H54 (cell line): ENCODE data around the gene MAN1C1.

ENCODE experiments used
- DNase-seq: peaks from one replicate; pipeline ENCODE4 v3.0.0; 2011; ENCODE audit warnings: low spot score, mixed read lengths; ENCODE audit not compliant: insufficient read length
- FAIRE-seq: peaks from 3 replicates; lab custom pipeline; 2011; peaks lifted over from hg19 to GRCh38; lab: Jason Lieb, UNC
- POLR2A ChIP-seq: IDR thresholded peaks from 2 replicates; pipeline ENCODE4 v1.6.1; 2011; ENCODE audit warnings: low read depth, mild to moderate bottlenecking, low read length

MAN1C1 gene

DNA sequence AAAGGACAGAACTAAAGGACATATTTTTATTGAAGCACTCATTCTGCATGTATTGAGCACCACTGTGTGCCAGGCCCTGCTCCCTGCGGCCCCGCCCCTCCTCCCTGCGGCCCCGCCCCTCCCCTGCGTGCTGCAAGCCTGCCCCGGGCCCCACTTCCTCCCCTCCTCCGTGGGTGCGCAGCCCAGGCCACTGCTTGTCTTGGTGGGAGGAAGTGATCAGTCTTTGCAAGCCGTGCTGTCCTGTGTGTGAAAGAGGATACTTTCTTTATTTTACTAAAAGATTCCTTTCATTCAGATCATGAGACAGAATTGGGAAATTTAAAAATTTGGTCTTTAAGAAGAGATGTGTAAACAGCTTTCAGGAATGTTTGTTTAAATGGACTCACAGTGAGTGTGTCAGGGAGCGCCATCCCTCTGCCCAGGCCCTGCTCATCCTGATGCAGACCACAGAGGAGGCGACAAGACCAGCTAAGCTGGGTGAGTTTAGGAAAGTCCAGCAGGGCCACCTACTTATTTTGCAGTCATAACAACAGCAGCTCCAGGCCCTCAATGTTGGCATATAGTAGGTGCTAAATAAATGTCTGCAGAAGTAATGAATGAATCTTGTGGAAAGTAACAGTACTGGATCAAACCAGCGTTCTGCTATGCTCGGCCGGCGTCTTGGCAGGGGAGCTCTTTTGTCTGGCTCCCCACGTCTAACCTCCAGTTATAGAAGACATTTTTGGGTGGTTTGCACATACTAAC lies 95.1 kb downstream of the MAN1C1 start:
- FAIRE-seq (no peak), DNase-seq (no peak)
- TF ChIP-seq POLR2A, result no peak

DNA sequence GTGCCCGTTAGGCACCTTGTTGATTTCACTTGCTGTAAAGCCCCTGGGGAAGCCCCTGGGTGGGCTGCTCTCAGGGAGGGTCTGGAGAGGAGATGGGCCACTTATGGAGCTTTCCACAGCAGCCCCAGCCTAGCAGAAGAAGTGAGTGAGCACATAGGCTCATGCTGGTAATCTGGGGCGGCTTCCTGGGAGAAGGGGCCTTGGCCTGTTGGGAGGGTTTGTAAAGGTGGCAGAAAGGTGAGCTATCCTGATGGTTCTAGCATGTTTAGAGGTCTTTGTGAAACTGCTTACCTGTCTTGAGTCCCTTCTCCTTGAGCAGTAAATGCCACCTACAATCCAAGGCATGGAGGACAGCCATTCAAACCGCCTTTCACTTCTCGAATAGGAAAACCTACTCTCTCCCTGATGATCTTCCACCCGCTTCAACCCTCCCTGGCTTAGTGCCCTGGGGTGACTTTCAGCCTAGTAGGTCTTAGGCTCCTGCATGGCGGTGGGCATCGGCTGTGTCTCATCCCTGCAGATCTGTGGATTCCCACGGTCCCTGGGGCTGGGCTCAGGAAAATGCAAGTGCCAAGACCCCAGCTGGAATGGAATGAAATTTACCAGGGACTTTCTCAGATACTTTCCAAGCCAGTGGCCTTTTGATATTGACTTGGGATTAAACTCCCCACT lies 95.8 kb downstream of the MAN1C1 start:
- TF ChIP-seq POLR2A, result no peak
- FAIRE-seq (no peak), DNase-seq (no peak)

DNA sequence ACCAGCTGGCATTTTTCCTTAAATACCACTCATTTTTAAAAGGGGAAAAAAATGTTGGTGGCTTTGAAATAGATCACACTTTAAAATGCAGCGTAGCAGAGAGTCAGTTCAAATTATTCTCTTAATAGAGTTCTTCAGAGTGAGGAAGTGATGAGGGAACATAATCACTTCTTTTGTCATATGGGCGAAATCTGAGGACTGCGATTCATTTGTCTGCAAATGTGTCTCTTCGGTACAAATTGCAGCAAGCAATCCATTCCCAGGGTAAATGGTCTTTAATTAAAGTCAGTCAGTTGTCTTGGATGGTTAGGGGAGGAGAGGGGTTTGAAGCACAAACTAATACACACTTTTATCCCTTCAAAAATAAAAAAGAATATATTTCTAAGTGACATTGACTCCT lies 97.4 kb downstream of the MAN1C1 start:
- DNase-seq (no peak), FAIRE-seq (no peak)
- no peak for TF ChIP-seq POLR2A

DNA sequence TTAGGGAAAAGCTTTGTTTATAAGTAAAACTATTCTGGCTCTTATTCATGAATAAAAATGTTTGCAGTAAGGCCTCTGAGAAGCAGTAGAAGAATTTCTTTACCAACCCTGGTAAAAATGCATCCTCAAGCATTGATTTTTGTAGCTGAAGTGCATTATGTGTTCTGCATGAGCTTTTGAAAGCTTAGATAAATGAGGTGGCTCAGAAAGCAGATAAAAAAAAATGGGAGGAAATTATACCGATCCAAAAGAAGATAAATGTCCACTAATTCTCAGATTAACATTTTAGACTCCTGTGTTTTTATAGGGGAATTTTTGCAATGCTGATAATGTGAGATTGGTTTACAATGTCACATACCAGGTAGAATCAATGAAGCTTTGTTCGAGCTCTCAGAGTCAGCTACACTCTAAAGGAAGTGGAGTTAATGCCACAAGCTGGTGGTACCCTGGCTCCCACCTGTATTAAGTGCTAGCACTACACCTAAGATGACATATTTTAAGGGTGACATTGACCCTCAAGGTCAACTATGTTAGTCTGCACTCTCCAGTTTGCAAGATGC lies 97.9 kb downstream of the MAN1C1 start:
- TF ChIP-seq POLR2A, result no peak
- FAIRE-seq (no peak), DNase-seq (no peak)

DNA sequence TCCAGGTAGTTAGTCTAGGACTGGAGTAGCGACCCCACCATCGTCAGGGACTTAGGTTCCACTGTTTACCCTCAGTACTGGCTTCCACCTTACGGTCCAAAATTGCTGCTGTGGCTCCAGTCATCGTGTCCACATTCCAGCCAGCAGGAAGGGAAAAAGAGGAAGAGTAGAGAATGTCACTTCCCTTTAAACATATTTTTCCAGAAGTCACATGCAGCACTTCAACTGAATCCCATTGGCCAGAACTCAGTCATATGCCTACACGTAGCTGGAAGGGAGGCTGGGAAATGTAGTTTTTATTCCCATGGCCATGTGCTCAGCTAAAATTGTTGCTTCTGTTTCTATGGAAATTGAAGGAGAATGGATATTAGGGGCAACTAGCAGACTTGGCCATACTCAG lies 99.3 kb downstream of the MAN1C1 start:
- DNase-seq (no peak), FAIRE-seq (no peak)
- TF ChIP-seq POLR2A, result no peak

DNA sequence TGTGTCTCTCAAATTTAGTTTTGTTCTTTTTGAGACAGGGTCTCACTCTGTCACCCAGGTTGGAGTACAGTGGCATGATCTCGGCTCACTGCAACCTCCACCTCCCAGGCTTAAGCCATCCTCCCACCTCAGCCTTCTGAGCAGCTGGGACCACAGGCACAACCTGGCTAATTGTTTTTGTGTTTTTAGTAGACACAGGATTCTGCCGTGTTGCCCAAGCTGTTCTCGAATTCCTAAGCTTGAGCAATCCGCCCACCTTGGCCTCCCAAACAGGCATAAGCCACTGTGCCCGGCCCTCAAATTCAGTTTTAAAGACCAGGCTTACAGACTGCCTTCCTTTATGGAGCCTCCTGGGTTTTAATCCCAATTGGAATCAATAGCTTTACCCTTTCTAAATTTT lies 99.7 kb downstream of the MAN1C1 start:
- DNase-seq (no peak), FAIRE-seq (no peak)
- TF ChIP-seq POLR2A, result no peak

DNA sequence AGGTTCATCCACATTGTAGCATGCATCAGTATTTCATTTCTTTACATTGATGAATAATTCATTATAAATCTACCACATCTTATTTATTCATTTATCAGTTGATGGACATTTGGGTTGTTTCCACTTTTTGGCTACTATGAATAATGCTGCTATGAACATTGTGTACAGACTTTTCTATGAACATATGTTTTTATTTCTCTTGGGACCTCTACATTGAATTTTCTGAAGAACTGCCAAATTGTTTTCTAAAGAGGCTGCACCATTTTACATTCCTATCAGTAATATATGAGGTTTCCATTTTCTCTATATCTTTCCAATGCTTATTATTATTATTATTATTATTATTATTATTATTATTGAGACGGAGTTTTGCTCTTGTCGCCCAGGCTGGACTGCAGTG lies 102.1 kb downstream of the MAN1C1 start:
- TF ChIP-seq POLR2A, result no peak
- FAIRE-seq, result no peak

DNA sequence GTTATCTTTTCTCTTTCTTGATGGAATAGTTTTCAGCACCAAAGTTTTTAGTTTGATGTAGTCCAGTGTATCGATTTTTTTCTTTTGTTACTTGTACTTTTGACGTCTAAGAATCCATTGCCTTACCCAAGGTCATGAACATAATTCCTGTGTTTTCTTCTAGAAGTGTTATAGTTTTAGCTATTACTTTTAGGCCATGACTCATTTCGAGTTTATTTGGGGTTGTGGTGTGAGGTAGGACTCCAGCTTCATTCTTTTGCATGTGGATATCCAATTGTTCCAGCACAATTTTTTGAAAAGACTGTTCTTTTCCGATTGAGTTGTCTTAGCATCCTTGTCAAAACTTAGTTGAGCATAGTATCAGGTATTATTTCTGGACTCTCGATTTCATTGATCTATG lies 104.0 kb downstream of the MAN1C1 start:
- TF ChIP-seq POLR2A, result no peak
- no peak for FAIRE-seq
- no peak for DNase-seq

More for the DNA sequence above, 102.1 kb downstream of the MAN1C1 start:
- DNase-seq, result no peak

DNA sequence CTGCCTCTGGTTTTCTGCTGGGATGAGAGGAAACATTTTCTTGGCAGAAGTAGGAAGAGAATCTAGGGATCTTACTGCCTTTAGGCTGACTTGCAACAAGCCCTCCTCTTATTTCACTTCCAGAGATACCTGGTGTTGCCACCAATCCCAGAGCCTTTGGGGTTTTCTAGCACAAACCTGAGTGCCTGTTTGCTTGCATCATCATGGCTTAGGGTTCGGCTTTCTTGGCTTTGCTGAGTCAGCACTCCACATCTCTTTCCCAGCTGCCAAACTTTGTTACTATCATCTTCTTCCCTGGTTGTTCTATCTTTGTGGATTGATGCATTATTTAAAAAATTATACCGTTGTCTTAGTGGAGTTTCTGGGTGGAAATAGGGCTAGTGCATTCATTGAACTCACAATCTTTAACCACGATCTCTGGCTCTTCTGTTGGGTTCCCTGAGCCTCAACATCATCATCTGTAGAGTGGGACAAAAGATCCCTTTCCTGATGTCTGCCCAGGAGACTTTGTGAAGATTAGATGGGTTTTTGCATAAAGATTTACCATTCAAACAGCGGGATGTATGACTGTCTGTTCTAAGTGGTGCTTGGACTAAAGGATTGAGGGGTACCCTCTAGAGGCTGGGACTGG lies 106.8 kb downstream of the MAN1C1 start:
- TF ChIP-seq POLR2A, result no peak
- no peak for FAIRE-seq
- DNase-seq, result no peak

DNA sequence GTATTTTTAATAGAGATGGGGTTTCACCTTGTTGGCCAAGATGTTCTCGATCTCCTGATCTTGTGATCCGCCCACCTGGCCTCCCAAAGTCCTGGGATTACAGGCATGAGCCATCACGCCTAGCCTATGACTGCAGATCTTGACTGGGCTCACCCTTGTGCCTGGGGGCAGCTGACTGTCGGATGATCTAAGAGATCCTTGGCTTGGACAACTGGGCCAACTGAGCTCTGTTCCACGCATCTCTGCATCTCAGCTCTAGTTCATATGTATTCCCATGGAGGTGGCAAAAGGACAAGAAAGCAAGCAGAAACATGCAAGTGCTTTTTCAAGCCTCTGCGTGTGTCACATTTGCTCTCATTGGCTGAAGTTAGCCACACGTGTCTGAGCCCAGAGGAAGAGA lies 107.6 kb downstream of the MAN1C1 start:
- no peak for DNase-seq
- FAIRE-seq, result no peak
- no peak for TF ChIP-seq POLR2A

DNA sequence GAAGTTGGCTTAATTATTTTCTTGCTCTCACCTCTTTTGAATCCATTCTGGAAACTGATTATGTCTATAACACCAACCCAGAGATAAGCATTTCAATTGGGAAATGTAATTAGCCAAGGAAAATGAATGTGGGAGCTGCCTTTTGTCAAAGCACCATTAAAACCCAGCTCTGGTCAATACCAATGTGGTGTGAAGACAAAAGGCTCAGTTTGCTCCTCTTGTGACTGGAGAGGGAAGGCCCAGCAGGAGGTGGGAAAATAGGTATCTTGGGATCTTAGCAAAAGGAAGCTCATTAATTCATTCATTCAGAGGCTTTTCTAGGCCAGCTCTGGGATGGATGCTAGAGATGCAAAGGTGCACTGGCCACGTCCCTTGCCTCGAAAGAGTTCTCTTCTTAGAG lies 108.4 kb downstream of the MAN1C1 start:
- DNase-seq (no peak), FAIRE-seq (no peak)
- TF ChIP-seq POLR2A, result no peak

DNA sequence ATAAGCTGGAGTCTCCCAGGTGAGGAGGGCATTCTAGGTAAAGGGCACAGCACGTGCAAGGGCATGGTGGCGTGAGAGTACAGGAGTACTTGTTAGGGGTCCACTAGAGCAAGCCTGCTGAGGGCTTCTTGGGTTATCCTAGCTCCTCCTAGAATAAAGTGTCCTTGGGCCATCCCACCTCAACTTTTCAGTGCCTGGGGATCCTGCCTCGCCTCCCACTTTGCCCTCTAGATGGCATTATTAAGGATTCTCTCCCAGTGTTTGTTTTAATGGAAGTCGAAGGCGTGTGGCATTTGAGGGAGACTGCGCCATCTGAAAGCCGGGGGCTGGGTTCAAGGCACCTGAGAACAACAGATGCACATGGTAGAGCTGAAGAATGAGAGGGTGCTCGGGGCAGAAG lies 108.9 kb downstream of the MAN1C1 start:
- DNase-seq (no peak), FAIRE-seq (no peak)
- TF ChIP-seq POLR2A, result no peak

DNA sequence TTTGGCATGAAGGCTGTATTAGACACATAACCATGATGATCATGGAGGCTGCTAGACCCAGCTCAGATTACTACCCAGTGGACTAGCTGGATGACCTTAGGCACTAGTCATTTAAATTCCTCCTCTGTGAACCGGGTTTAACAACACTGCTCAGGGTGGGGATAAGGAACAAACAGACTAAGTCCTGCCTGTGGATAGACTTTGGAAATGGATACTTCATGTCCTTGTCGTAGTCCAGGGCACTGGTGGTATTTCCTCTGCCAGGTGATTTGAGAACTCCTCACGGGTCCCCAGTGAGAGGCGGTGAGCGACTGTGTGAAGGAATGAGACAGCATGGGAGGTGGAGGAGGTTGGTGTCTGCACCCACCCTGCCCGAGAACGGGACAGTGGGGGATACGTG lies 110.5 kb downstream of the MAN1C1 start:
- no peak for FAIRE-seq
- TF ChIP-seq POLR2A, result no peak

DNA sequence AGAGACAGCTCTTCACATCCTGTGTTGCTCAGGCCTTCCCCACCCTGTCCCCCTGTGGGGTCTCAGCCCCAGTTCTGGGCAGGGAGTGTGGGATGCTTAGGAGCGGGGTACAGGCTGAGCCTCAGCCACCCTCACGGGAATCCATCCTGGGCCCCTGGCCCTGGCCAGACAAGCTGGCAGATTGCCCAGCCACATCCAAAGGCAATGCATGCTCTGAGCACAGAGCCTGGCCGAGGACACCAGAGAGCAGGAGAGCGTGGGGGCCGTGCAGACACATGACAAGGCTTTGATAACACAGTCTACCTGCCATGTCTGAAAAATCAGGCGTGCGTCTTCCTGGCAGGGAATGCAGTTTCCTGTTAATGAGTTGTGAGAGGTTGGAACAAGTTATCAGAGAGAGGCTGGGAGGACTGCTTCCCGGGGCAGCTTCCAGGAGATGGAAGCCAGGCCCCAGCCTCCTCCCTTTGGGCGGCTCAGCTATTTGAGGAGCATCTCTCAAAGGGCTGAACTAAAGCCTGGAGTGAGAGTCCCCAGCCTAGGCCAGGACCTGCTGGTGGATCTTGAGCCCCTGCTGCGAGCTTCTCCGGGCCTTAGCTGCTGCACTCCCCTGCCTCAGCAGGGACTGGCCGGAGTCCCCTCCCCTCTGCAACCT lies 111.2 kb downstream of the MAN1C1 start:
- TF ChIP-seq POLR2A, result no peak
- DNase-seq (no peak), FAIRE-seq (no peak)

More for the DNA sequence above, 110.5 kb downstream of the MAN1C1 start:
- no peak for DNase-seq
